ENCODE data around the gene TMCC2. TPM values are rescaled to one million over a fixed set of nuclear protein-coding genes. Genes with fewer than 3 reads are reported as not detected.

TMCC2 gene
- total RNA-seq, 3 donors from 2014 or later (not counting 1 experiment from before 2014, with no cell fraction given), result 0.93 to 1.5 (median 1.1) TPM

DNA sequence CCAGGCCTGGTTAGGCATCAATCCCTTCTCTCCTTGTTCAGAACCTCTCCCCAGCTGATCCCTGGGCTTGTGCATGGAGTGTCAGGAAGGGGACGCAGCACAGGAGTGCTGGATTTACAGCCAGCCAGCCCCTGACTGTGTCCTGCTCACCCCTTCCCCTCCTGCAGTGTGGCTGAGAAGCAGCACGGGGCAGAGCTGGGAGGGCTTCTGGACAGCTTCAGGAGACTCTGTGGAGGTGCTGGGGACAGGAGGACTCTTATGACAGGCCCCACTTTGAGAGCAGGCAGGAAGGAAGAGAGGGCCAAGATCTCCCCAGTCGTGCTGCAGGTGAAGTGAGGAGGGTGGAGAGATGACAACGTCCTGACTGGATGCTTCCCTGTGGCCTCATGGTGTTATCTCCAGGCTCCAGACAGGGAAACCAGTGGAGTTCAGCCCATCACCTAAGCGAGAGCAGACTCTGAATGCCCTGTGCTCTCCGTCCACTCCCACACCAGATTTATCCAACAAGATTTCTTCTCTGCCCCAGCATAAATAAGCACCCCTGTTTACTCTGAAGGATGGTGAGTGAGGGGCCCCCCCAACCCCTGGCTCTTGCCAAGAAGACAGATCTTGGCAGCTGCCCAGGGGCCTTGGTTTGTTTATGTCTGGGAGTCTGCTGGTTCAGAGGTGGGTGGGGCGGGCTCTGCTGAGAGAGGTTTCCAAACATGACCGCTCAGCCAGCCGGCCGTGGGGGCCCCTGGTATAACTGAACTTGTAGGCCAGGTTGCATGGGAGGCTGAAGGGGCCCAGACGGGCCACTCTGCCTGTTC lies 21.3 kb downstream of the TMCC2 start:
- Mint-ChIP-seq H3K36me3 (no peaks in the 10 kb centered on the region), H3K27ac (no peak overlapping the region), H3K4me1 (no peaks in the 10 kb centered on the region), H3K4me3 (no peak overlapping the region), H3K27me3 (ENCODE audit: low read depth in 2 of 2) (peaks cover 6 to 8% of the 10 kb centered on the region in 2 donors), H3K9me3 (no peaks in the 10 kb centered on the region)
- Histone ChIP-seq H3K4me1 (ENCODE audit: control insufficient read depth, insufficient read depth, low read length) (no peaks in the 10 kb centered on the region), H3K4me3 (ENCODE audit: low read length) (no peak overlapping the region), H3K27ac (ENCODE audit: low read length) (no peak overlapping the region), H3K9me3 (ENCODE audit: control insufficient read depth, insufficient read depth, low read length) (no peaks in the 10 kb centered on the region), H3K36me3 (ENCODE audit: control insufficient read depth, insufficient read depth, low read length) (no peaks in the 10 kb centered on the region), H3K27me3 (ENCODE audit: control insufficient read depth, insufficient read depth, low read length) (no peaks in the 10 kb centered on the region)
- 46% methylated on average over 11 of the region's 11 CpGs for WGBS (ENCODE audit: insufficient coverage)
- TF ChIP-seq, protein P1, sequence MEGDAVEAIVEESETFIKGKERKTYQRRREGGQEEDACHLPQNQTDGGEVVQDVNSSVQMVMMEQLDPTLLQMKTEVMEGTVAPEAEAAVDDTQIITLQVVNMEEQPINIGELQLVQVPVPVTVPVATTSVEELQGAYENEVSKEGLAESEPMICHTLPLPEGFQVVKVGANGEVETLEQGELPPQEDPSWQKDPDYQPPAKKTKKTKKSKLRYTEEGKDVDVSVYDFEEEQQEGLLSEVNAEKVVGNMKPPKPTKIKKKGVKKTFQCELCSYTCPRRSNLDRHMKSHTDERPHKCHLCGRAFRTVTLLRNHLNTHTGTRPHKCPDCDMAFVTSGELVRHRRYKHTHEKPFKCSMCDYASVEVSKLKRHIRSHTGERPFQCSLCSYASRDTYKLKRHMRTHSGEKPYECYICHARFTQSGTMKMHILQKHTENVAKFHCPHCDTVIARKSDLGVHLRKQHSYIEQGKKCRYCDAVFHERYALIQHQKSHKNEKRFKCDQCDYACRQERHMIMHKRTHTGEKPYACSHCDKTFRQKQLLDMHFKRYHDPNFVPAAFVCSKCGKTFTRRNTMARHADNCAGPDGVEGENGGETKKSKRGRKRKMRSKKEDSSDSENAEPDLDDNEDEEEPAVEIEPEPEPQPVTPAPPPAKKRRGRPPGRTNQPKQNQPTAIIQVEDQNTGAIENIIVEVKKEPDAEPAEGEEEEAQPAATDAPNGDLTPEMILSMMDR (IDR thresholded peaks at IDR 0.05), result no peak
- intact Hi-C loops (cut with micrococcal nuclease), result loop anchor here (10.0 kb wide), 1 partner anchor 184 kb away; no protein-coding TSS in a partner anchor
- DNase-seq, result no peak
- ATAC-seq, result no peak

DNA sequence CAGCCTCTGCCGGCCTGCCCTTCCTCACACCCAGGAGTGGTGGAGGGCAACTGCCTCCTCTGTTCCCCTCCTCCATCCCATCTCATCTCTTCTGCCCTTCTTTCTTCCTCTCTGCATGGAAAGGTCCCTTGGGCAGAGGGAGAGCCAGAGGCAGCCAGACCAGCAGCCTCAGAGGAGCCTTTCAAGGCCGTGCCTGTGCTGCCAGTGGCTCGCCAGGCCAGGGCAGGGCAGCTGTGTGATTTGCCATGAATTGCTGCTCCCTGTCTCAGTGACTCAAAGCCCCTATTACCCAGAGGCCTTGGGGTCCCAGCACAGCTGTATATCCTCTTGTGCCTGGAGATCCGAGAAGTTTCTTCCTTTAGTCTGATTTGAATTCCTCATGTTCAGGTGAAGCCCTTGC lies 21.9 kb downstream of the TMCC2 start:
- H3K27ac ChIP-seq (ENCODE audit: low read length), result no peak overlapping the region
- no peak overlapping the region for H3K4me3 ChIP-seq (ENCODE audit: low read length)
- no peak for DNase-seq
- no peaks in the 10 kb centered on the region for H3K36me3 ChIP-seq (ENCODE audit: control insufficient read depth, insufficient read depth, low read length)
- no peaks in the 10 kb centered on the region for H3K9me3 Mint-ChIP-seq
- H3K9me3 ChIP-seq (ENCODE audit: control insufficient read depth, insufficient read depth, low read length), result no peaks in the 10 kb centered on the region
- no peaks in the 10 kb centered on the region for H3K4me1 ChIP-seq (ENCODE audit: control insufficient read depth, insufficient read depth, low read length)
- WGBS (ENCODE audit: insufficient coverage), result 82% methylated on average over 4 of the region's 4 CpGs
- H3K27me3 ChIP-seq (ENCODE audit: control insufficient read depth, insufficient read depth, low read length), result no peaks in the 10 kb centered on the region
- H3K4me3 Mint-ChIP-seq, result no peak overlapping the region
- ATAC-seq, result no peak
- TF ChIP-seq, protein P1 (IDR thresholded peaks at IDR 0.05), result no peak
- no peaks in the 10 kb centered on the region for H3K4me1 Mint-ChIP-seq
- peaks cover 6 to 8% of the 10 kb centered on the region in 2 donors for H3K27me3 Mint-ChIP-seq (ENCODE audit: low read depth in 2 of 2)
- H3K36me3 Mint-ChIP-seq, result no peaks in the 10 kb centered on the region
- H3K27ac Mint-ChIP-seq, result no peak overlapping the region
- intact Hi-C loops (cut with micrococcal nuclease), result loop anchor here (10.0 kb wide), 1 partner anchor 185 kb away; no protein-coding TSS in a partner anchor

DNA sequence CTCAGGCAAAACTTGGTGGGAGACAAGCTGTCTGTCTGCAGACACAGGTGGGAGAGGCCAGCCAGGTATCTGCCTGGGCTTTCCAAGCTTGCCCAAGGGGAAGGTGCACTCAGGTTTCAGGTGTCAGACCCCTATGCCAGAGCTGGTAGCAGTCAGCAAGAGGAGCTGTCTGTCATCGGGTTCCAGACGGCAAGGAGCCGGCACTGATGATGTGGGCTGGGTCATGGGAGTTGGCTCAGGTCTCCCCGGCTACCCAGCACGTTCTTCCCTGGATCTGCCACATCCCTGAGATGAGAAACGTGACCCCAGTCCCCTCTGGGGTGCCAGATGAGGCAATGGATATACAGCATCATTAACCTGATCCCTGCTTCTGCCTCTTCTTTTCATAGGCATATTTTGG lies 23.0 kb downstream of the TMCC2 start:
- Mint-ChIP-seq H3K36me3 (no peaks in the 10 kb centered on the region), H3K9me3 (no peaks in the 10 kb centered on the region), H3K4me3 (no peak overlapping the region), H3K4me1 (no peaks in the 10 kb centered on the region), H3K27me3 (ENCODE audit: low read depth in 2 of 2) (peaks cover 6 to 8% of the 10 kb centered on the region in 2 donors), H3K27ac (no peak overlapping the region)
- TF ChIP-seq, protein P1 (IDR thresholded peaks at IDR 0.05), result no peak
- Histone ChIP-seq H3K4me3 (ENCODE audit: low read length) (no peak overlapping the region), H3K27me3 (ENCODE audit: control insufficient read depth, insufficient read depth, low read length) (no peaks in the 10 kb centered on the region), H3K36me3 (ENCODE audit: control insufficient read depth, insufficient read depth, low read length) (no peaks in the 10 kb centered on the region), H3K27ac (ENCODE audit: low read length) (no peak overlapping the region), H3K4me1 (ENCODE audit: control insufficient read depth, insufficient read depth, low read length) (no peaks in the 10 kb centered on the region), H3K9me3 (ENCODE audit: control insufficient read depth, insufficient read depth, low read length) (no peaks in the 10 kb centered on the region)
- no peak for ATAC-seq
- DNase-seq, result no peak
- intact Hi-C loops (cut with micrococcal nuclease), result no loop called here
- WGBS (ENCODE audit: insufficient coverage), result 82% methylated on average over 6 of the region's 6 CpGs
